ENCODE data around the gene ZNF622. TPM values are rescaled to one million over a fixed set of nuclear protein-coding genes. Genes with fewer than 3 reads are reported as not detected.

The ZNF622 gene
- total RNA-seq, 1 donor from 2014 or later: 24.2 TPM

DNA sequence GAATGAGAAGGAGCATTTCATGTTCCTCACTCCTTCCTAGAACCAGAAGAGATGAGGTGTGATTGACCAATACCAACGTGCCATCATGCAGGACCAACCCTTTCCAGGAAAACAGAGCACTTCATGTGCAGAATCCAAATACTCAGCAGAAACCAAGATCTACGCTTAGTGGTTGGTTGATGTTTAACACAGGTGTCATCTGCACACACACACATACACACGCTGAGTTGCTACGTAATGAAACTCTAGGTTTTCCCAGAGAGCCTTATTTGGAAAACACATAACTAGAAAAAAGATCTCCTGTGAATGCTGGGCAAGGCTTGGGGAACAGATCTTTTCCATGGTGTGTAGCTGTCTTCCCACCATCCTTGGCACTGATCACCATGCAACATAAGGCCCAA is 21.1 kb upstream of the ZNF622 start:
- TF ChIP-seq, protein P1, sequence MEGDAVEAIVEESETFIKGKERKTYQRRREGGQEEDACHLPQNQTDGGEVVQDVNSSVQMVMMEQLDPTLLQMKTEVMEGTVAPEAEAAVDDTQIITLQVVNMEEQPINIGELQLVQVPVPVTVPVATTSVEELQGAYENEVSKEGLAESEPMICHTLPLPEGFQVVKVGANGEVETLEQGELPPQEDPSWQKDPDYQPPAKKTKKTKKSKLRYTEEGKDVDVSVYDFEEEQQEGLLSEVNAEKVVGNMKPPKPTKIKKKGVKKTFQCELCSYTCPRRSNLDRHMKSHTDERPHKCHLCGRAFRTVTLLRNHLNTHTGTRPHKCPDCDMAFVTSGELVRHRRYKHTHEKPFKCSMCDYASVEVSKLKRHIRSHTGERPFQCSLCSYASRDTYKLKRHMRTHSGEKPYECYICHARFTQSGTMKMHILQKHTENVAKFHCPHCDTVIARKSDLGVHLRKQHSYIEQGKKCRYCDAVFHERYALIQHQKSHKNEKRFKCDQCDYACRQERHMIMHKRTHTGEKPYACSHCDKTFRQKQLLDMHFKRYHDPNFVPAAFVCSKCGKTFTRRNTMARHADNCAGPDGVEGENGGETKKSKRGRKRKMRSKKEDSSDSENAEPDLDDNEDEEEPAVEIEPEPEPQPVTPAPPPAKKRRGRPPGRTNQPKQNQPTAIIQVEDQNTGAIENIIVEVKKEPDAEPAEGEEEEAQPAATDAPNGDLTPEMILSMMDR (IDR thresholded peaks at IDR 0.05; ENCODE audit: unreplicated experiment): no peak
- Mint-ChIP-seq H3K36me3 (no peaks in the 10 kb centered on the region), H3K27ac (no peak overlapping the region), H3K4me1 (peaks cover 7% of the 10 kb centered on the region), H3K9me3 (no peaks in the 10 kb centered on the region), H3K4me3 (no peak overlapping the region), H3K27me3 (ENCODE audit: low read depth) (peaks cover 8% of the 10 kb centered on the region)
- DNase-seq (ENCODE audit: low spot score in 2 of 2, unreplicated experiment in 2 of 2): no peak

- Mint-ChIP-seq H3K27ac (no peak overlapping the region), H3K4me1 (peaks cover 15% of the 10 kb centered on the region), H3K36me3 (no peaks in the 10 kb centered on the region), H3K9me3 (peaks cover 3% of the 10 kb centered on the region), H3K27me3 (ENCODE audit: low read depth) (peaks cover 8% of the 10 kb centered on the region), H3K4me3 (no peak overlapping the region)
- TF ChIP-seq, protein P1 (IDR thresholded peaks at IDR 0.05; ENCODE audit: unreplicated experiment): no peak
- no peak for DNase-seq (ENCODE audit: low spot score in 2 of 2, unreplicated experiment in 2 of 2)
These were observed 20.1 kb upstream of the ZNF622 start for GRCh38 chr5:16485656-16486055.

DNA sequence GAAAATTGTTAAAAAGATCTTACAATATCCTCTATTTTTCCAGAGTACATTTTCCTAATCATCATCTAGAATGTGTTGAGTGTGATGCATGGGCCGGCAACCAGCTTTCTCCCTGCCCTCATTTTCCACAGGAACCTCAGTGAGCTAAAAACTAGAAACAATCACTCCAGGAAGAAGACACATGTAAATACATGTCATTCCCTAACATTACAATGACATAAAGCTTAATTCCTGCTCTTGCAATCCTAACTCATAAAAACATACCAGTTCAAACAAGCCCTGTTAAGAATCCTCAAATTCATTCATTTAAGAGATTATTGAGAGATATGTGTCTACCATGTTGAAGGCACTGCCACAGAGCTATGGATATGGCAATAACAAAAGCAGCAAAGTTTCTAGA is 18.5 kb upstream of the ZNF622 start:
- no peak for DNase-seq (ENCODE audit: low spot score in 2 of 2, unreplicated experiment in 2 of 2)
- Mint-ChIP-seq H3K4me3 (no peak overlapping the region), H3K9me3 (peaks cover 15% of the 10 kb centered on the region), H3K36me3 (no peaks in the 10 kb centered on the region), H3K27me3 (ENCODE audit: low read depth) (peaks cover 8% of the 10 kb centered on the region), H3K4me1 (peaks cover 15% of the 10 kb centered on the region), H3K27ac (no peak overlapping the region)
- TF ChIP-seq, protein P1 (IDR thresholded peaks at IDR 0.05; ENCODE audit: unreplicated experiment): no peak

GRCh38 chr5:16483361-16483760 is 17.8 kb upstream of the ZNF622 start:
- Mint-ChIP-seq H3K4me1 (peaks cover 15% of the 10 kb centered on the region), H3K27ac (no peak overlapping the region), H3K27me3 (ENCODE audit: low read depth) (peaks cover 8% of the 10 kb centered on the region), H3K36me3 (no peaks in the 10 kb centered on the region), H3K4me3 (no peak overlapping the region), H3K9me3 (peaks cover 15% of the 10 kb centered on the region)
- TF ChIP-seq, protein P1 (IDR thresholded peaks at IDR 0.05; ENCODE audit: unreplicated experiment): no peak
- DNase-seq (ENCODE audit: low spot score in 2 of 2, unreplicated experiment in 2 of 2): no peak

- Mint-ChIP-seq H3K27ac (no peak overlapping the region), H3K36me3 (no peaks in the 10 kb centered on the region), H3K4me1 (peaks cover 15% of the 10 kb centered on the region), H3K9me3 (peaks cover 15% of the 10 kb centered on the region), H3K4me3 (no peak overlapping the region), H3K27me3 (ENCODE audit: low read depth) (peaks cover 7% of the 10 kb centered on the region)
- TF ChIP-seq, protein P1 (IDR thresholded peaks at IDR 0.05; ENCODE audit: unreplicated experiment): no peak
- no peak for DNase-seq (ENCODE audit: low spot score in 2 of 2, unreplicated experiment in 2 of 2)
These were observed 17.3 kb upstream of the ZNF622 start for GRCh38 chr5:16482891-16483290.

Data from mesothelial cell of epicardium (in vitro differentiated cells).